ENCODE results near the gene STAP1. TPM values are rescaled to one million over a fixed set of nuclear protein-coding genes. Genes with fewer than 3 reads are reported as not detected.

The STAP1 gene
- total RNA-seq, 2 donors from 2014 or later: 0.34 TPM; not detected in 1

- Histone ChIP-seq H3K4me1 (replicated peaks) (no peaks in the 10 kb centered on the region), H3K27ac (peak overlapping the region in 1 of 2 donors; percentile 21), H3K4me3 (no peak overlapping the region), H3K9me3 (no peaks in the 10 kb centered on the region), H3K36me3 (no peaks in the 10 kb centered on the region), H3K27me3 (replicated peaks; ENCODE audit: insufficient read depth) (no peaks in the 10 kb centered on the region)
- no peak for DNase-seq (ENCODE audit: low spot score)
- intact Hi-C loops (cut with DNase I): no loop called here
- WGBS: 70% methylated on average over 4 of the region's 4 CpGs
- no peak for TF ChIP-seq POLR2A (IDR thresholded peaks at IDR 0.05)
- TF ChIP-seq POLR2AphosphoS5 (IDR thresholded peaks at IDR 0.05): no peak
- no peak for TF ChIP-seq CTCF (IDR thresholded peaks at IDR 0.05)
Measured at GRCh38 chr4:67576059-67576466, 17.5 kb downstream of the STAP1 start.

- WGBS: 96% methylated on average over 1 of the region's 1 CpG
- H3K9me3 ChIP-seq: no peaks in the 10 kb centered on the region
- H3K36me3 ChIP-seq: no peaks in the 10 kb centered on the region
- no peaks in the 10 kb centered on the region for H3K4me1 ChIP-seq (replicated peaks)
- TF ChIP-seq POLR2AphosphoS5 (IDR thresholded peaks at IDR 0.05): no peak
- no peak for TF ChIP-seq CTCF (IDR thresholded peaks at IDR 0.05)
- TF ChIP-seq POLR2A (IDR thresholded peaks at IDR 0.05): no peak
- no peaks in the 10 kb centered on the region for H3K27me3 ChIP-seq (replicated peaks; ENCODE audit: insufficient read depth)
- intact Hi-C loops (cut with DNase I): no loop called here
- no peak overlapping the region for H3K4me3 ChIP-seq
- no peak for DNase-seq (ENCODE audit: low spot score)
- H3K27ac ChIP-seq: no peak overlapping the region
Measured at GRCh38 chr4:67576538-67576937, 18.0 kb downstream of the STAP1 start.

- DNase-seq (ENCODE audit: low spot score): no peak
- 89% methylated on average over 3 of the region's 3 CpGs for WGBS
- TF ChIP-seq POLR2A (IDR thresholded peaks at IDR 0.05) (no peak), CTCF (IDR thresholded peaks at IDR 0.05) (no peak), POLR2AphosphoS5 (IDR thresholded peaks at IDR 0.05) (no peak)
- intact Hi-C loops (cut with DNase I): no loop called here
- H3K27ac ChIP-seq: no peak overlapping the region
- H3K36me3 ChIP-seq: no peaks in the 10 kb centered on the region
- H3K9me3 ChIP-seq: no peaks in the 10 kb centered on the region
- no peaks in the 10 kb centered on the region for H3K27me3 ChIP-seq (replicated peaks; ENCODE audit: insufficient read depth)
- no peaks in the 10 kb centered on the region for H3K4me1 ChIP-seq (replicated peaks)
- H3K4me3 ChIP-seq: no peak overlapping the region
Measured at GRCh38 chr4:67580577-67580976, 22.1 kb downstream of the STAP1 start.

- intact Hi-C loops (cut with DNase I): no loop called here
- TF ChIP-seq POLR2AphosphoS5 (IDR thresholded peaks at IDR 0.05) (no peak), POLR2A (IDR thresholded peaks at IDR 0.05) (no peak), CTCF (IDR thresholded peaks at IDR 0.05) (no peak)
- 64% methylated on average over 8 of the region's 8 CpGs for WGBS
- H3K4me3 ChIP-seq: no peak overlapping the region
- no peak overlapping the region for H3K27ac ChIP-seq
- no peaks in the 10 kb centered on the region for H3K9me3 ChIP-seq
- H3K4me1 ChIP-seq (replicated peaks): no peaks in the 10 kb centered on the region
- DNase-seq (ENCODE audit: low spot score): no peak
- no peaks in the 10 kb centered on the region for H3K36me3 ChIP-seq
- H3K27me3 ChIP-seq (replicated peaks; ENCODE audit: insufficient read depth): no peaks in the 10 kb centered on the region
Measured at GRCh38 chr4:67581208-67581857, 22.8 kb downstream of the STAP1 start.

GRCh38 chr4:67581913-67582312 is 23.4 kb downstream of the STAP1 start:
- no peaks in the 10 kb centered on the region for H3K27me3 ChIP-seq (replicated peaks; ENCODE audit: insufficient read depth)
- H3K4me1 ChIP-seq (replicated peaks): no peaks in the 10 kb centered on the region
- intact Hi-C loops (cut with DNase I): no loop called here
- no peak for TF ChIP-seq POLR2AphosphoS5 (IDR thresholded peaks at IDR 0.05)
- no peak for TF ChIP-seq POLR2A (IDR thresholded peaks at IDR 0.05)
- TF ChIP-seq CTCF (IDR thresholded peaks at IDR 0.05): no peak
- no peak overlapping the region for H3K27ac ChIP-seq
- WGBS: 59% methylated on average over 2 of the region's 2 CpGs
- H3K36me3 ChIP-seq: no peaks in the 10 kb centered on the region
- H3K9me3 ChIP-seq: no peaks in the 10 kb centered on the region
- no peak overlapping the region for H3K4me3 ChIP-seq
- DNase-seq (ENCODE audit: low spot score): no peak
